Measurements from ENCODE around the gene ZNF555.
"Not testable (repeated sequence)": the region's sequence is repeated elsewhere in the genome, so short reads cannot be mapped to it uniquely, and the experiment has no call there.

Gene ZNF555

DNA sequence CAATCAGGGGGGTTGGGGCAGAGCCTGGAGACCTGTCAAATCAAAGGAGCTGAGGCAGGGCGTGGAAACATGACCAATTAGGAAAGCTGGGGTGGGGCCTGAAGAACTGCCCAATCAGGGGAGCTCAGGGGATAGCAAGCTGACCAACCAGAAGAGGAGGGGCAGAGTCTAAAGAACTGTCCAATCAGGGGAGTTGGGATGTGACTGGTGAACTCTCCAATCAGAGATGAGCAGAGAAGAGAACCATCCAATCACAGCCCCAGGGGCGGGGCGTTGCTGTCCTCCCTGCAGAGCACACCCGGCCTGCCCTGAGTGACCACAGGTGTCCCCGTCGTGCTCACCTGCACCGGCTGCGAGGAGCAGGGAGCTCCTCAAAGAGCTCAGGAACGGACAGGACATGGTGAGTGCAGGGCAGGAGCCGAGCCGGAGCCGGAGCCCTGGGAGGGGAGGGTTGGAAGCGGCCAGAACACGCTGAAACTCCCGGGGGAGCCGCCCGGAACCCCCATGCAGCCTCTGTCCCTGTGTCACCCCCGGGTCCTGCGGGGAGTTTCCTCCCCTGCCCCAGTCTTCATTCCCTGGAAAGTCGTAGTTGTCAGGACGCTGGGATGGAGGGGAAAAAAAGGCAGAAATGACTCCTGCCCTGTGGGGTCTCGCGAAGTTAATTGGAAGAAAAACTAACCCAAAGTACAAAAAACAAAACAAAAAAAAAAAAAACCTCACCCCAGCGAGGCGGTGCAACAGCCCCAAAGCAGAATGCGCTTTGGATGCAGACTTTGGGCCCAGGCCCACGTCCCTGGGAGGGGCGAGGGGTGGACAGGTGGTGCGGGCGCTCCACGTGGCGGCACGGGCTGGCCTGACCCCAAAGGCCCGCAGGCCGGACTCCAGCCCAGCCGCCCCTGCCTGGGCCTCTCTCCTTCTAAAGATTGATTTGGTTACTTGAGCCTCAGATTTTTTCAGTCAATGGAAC is 26.0 kb downstream of the ZNF555 start, which contains the start of gene ZNF556:
Gene ZNF556 (plus strand): TSS at position 311 of the 967 bp plus-strand sequence. CDS start 87 bp downstream, at position 398.
- TF ChIP-seq, protein P1, sequence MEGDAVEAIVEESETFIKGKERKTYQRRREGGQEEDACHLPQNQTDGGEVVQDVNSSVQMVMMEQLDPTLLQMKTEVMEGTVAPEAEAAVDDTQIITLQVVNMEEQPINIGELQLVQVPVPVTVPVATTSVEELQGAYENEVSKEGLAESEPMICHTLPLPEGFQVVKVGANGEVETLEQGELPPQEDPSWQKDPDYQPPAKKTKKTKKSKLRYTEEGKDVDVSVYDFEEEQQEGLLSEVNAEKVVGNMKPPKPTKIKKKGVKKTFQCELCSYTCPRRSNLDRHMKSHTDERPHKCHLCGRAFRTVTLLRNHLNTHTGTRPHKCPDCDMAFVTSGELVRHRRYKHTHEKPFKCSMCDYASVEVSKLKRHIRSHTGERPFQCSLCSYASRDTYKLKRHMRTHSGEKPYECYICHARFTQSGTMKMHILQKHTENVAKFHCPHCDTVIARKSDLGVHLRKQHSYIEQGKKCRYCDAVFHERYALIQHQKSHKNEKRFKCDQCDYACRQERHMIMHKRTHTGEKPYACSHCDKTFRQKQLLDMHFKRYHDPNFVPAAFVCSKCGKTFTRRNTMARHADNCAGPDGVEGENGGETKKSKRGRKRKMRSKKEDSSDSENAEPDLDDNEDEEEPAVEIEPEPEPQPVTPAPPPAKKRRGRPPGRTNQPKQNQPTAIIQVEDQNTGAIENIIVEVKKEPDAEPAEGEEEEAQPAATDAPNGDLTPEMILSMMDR (IDR thresholded peaks at IDR 0.05; ENCODE audit: insufficient read depth, low read depth, low read length, missing control alignments), result no peak
- DNase-seq (ENCODE audit: low read depth), result peak; percentile 14
- no peak within 1 kb of the TSS for H3K4me3 ChIP-seq (ENCODE audit: low read depth, low read length)

DNA sequence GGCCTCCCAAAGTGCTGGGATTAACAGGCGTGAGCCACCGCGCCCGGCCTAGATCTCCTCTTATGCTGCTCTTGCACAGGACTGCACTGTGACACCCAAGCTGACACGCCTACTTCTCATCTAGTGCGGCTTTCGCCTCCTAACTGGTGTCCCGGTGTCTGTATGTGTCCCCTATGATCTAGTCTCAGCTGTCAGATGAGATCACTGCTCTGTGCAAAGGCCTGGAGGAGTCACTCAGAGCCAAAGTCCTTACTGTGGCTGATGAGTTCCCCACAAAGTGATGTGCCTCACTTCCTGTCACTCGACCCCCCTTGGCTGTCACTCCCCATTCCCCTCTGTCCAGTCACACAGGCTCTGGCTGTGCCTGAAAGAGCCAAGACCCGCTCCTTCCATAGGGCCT is 28.3 kb downstream of the ZNF555 start:
- TF ChIP-seq, protein P1 (IDR thresholded peaks at IDR 0.05; ENCODE audit: insufficient read depth, low read depth, low read length, missing control alignments), result no peak
- DNase-seq (ENCODE audit: low read depth), result no peak
- no peak overlapping the region for H3K4me3 ChIP-seq (ENCODE audit: low read depth, low read length)

DNA sequence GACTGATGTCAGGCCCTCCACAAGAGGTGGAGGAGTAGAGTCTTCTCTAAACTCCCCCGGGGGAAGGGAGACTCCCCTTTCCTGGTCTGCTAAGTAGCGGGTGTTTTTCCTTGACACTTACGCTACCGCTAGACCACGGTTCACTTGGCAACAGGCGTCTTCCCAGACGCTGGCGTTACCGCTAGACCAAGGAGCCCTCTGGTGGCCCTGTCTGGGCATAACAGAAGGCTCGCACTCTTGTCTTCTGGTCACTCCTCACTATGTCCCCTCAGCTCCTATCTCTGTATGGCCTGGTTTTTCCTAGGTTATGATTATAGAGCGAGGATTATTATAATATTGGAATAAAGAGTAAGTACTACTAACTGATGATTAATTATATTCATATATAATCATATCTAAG is 30.9 kb downstream of the ZNF555 start:
- not testable (repeated sequence) for H3K4me3 ChIP-seq (ENCODE audit: low read depth, low read length); DNase-seq (ENCODE audit: low read depth)

DNA sequence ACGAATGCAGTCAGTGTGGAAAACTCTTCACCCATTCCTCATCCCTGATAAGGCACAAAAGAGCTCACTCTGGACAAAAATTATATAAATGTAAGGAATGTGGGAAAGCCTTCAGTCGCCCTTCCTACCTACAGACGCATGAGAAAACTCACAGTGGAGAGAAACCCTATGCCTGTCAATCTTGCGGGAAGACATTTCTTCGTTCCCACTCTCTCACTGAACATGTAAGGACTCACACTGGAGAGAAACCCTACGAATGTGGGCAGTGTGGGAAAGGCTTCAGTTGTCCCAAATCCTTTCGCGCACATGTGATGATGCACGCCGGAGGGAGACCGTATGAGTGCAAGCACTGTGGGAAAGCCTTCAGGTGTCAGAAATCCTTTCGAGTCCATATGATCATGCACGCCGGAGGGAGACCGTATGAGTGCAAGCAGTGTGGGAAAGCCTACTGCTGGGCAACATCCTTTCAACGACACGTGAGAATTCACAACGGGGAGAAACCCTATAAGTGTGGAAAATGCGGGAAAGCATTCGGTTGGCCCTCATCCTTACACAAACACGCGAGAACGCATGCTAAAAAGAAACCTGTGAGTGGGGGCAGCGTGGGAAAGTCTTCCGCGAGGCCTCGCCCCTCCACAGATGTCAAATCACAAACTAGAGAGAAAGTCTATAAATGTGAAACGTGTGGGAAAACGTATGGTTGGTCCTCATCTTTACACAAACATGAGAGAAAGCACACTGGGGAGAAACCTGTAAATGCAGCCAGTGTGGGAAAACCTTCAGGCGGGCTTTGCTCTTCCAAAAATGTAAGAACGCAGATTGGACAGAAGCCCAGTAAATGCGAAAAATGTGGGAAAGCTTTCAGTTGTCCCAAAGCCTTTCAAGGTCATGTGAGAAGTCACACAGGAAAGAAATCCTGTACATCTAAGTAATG is 36.4 kb downstream of the ZNF555 start:
- TF ChIP-seq, protein P1 (IDR thresholded peaks at IDR 0.05; ENCODE audit: insufficient read depth, low read depth, low read length, missing control alignments), result no peak
- no peak for DNase-seq (ENCODE audit: low read depth)
- no peak overlapping the region for H3K4me3 ChIP-seq (ENCODE audit: low read depth, low read length)

DNA sequence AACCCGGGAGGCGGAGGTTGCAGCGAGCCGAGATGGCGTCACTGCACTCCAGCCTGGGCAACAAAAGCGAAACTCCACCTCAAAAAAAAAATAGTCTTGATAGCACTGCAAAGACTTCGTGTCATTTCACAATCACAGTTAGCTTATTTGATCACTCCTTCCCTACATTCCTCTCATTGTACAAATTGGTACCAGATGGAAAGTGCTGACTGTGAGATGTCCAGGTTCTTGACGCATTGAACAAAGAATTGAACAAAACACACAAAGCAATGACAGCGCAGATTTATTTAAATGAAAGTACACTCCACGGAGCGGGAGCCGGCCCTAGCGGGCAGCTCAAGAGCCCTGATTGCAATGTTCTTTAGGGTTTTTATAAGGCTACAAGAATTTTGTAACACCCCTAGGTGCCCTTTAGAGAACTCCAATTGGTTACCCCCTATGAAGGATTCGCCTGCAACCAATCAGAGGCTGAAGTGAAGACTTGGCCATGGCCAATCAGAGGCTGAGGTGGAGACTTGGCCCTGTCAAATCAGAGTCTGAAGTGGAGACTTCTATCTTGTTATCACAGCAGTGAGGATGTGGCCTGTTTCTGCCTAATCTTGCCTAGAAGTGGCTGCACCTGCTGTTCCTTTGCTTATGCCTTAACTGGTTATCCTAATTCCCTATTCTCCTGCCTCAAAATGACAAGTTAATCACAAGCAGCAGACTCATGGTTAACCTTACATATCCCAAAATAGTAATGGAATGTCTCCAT is 42.6 kb downstream of the ZNF555 start:
- TF ChIP-seq, protein P1 (IDR thresholded peaks at IDR 0.05; ENCODE audit: insufficient read depth, low read depth, low read length, missing control alignments), result no peak
- no peak overlapping the region for H3K4me3 ChIP-seq (ENCODE audit: low read depth, low read length)
- no peak for DNase-seq (ENCODE audit: low read depth)

GRCh38 chr19:2885736-2886135 is 44.5 kb downstream of the ZNF555 start:
- no peak for DNase-seq (ENCODE audit: low read depth)
- TF ChIP-seq, protein P1 (IDR thresholded peaks at IDR 0.05; ENCODE audit: insufficient read depth, low read depth, low read length, missing control alignments), result no peak
- no peak overlapping the region for H3K4me3 ChIP-seq (ENCODE audit: low read depth, low read length)
